ENCODE measurements around the gene ARMC2. TPM values are rescaled to one million over a fixed set of nuclear protein-coding genes. Genes with fewer than 3 reads are reported as not detected.

The ARMC2 gene
- total and polyA plus RNA-seq, 2 of the 4 experiments (the other 2 are of a cell fraction): 0.72 to 3.9 TPM

GRCh38 chr6:108878942-108879341 is 30.7 kb downstream of the ARMC2 start:
- Histone ChIP-seq H3K79me1 (ENCODE audit: low read depth in 1 of 2, low read length in 2 of 2) (no peaks in the 10 kb centered on the region; a peak in 1 of 4 replicates), H4K20me1 (ENCODE audit: insufficient read depth, low read length) (no peaks in the 10 kb centered on the region), H4K5ac (ENCODE audit: low read depth, low read length) (no peak overlapping the region), H2AK5ac (ENCODE audit: low read depth, low read length) (0 out of 2 replicates have a peak overlapping the region, but pooled peaks have one; percentile 16), H3K56ac (ENCODE audit: extremely low read depth, insufficient read depth, low read length) (no peak overlapping the region), H3K9me1 (ENCODE audit: insufficient read depth, low read length) (no peaks in the 10 kb centered on the region; the same call in 1 of the 2 replicates), H3K18ac (ENCODE audit: low read depth, low read length) (no peak overlapping the region), H3K4me3 (ENCODE audit: insufficient read depth, low read depth, low read length) (no peak overlapping the region), H4K8ac (ENCODE audit: low read depth in 2 of 2, low read length in 2 of 2) (no peak overlapping the region), H3K9ac (ENCODE audit: low read depth, low read length) (no peak overlapping the region), H3K4me2 (ENCODE audit: low read depth, low read length) (no peak overlapping the region), H2BK5ac (ENCODE audit: low read depth, low read length, poor library complexity, severe bottlenecking) (peak overlapping the region; percentile 63), H3K23ac (ENCODE audit: low read depth, low read length) (no peak overlapping the region), H2BK20ac (ENCODE audit: low read depth, low read length) (no peak overlapping the region), H2BK120ac (ENCODE audit: low read depth, low read length) (no peak overlapping the region), H4K91ac (ENCODE audit: insufficient read depth, low read depth, low read length) (no peak overlapping the region), H3K4me1 (ENCODE audit: control insufficient read depth, insufficient read depth, low read length) (peaks cover 16% of the 10 kb centered on the region), H3K14ac (replicated peaks; ENCODE audit: low read depth, low read length) (no peak overlapping the region), H3K4ac (ENCODE audit: low read depth, low read length) (peak overlapping the region; percentile 23; the same call in 1 of the 2 replicates), H3K27ac (ENCODE audit: insufficient read depth, low read length) (no peak overlapping the region), H2AFZ (replicated peaks; ENCODE audit: low read length, poor library complexity) (no peak overlapping the region), H2AK9ac (replicated peaks; ENCODE audit: low read depth, low read length, poor library complexity) (no peak overlapping the region), H2BK15ac (ENCODE audit: low read depth, low read length) (no peak overlapping the region), H3K27me3 (ENCODE audit: control insufficient read depth, insufficient read depth, low read length) (no peaks in the 10 kb centered on the region), H3K36me3 (ENCODE audit: control insufficient read depth, insufficient read depth, low read length) (no peaks in the 10 kb centered on the region), H3K9me3 (ENCODE audit: control insufficient read depth, insufficient read depth, low read length) (no peaks in the 10 kb centered on the region)
- dilution Hi-C loops (cut with HindIII; ENCODE audit: low sequenced_read_pairs, unreplicated experiment) (no loop called here), intact Hi-C loops (cut with micrococcal nuclease) (no loop called here), in situ Hi-C loops (cut with MboI; ENCODE audit: low sequenced_read_pairs) (no loop called here)
- DNase-seq (no peak), ATAC-seq (ENCODE audit: low read depth) (no peak)
- CTCF ChIA-PET: no interaction called here
- no TSS peak for BruUV-seq (replicated peaks)
- WGBS, 2 experiments (ENCODE audit: extremely low coverage in 2 of 2, insufficient read length in 1 of 2): 100% methylated on average over 2 of the region's 2 CpGs; no CpG with 5 or more reads in 1 of the 2 experiments
- POLR2A ChIA-PET (ENCODE audit: unreplicated experiment): no interaction called here
- TF ChIP-seq RFX5 (IDR thresholded peaks at IDR 0.05; ENCODE audit: low read depth, low read length) (no peak), MXI1 (IDR thresholded peaks at IDR 0.05; ENCODE audit: borderline replicate concordance, low read depth, low read length) (no peak), POLR2A (IDR thresholded peaks at IDR 0.05; ENCODE audit: low read depth, low read length) (no peak), FOS (IDR thresholded peaks at IDR 0.05; ENCODE audit: low read depth, low read length) (no peak), CTCF (conservative IDR thresholded peaks at IDR 0.05; ENCODE audit: low read depth, low read length) (no peak), BHLHE40 (IDR thresholded peaks at IDR 0.05; ENCODE audit: low read depth, low read length) (no peak), SMC3 (IDR thresholded peaks at IDR 0.05; ENCODE audit: low read depth, low read length) (no peak), ELK1 (IDR thresholded peaks at IDR 0.05; ENCODE audit: borderline replicate concordance, low read depth, low read length) (no peak), USF2 (IDR thresholded peaks at IDR 0.05; ENCODE audit: low read depth, low read length) (no peak), CEBPB (IDR thresholded peaks at IDR 0.05; ENCODE audit: low read depth, low read length) (no peak), RCOR1 (IDR thresholded peaks at IDR 0.05; ENCODE audit: insufficient replicate concordance, low read length) (no peak), MAFK (IDR thresholded peaks at IDR 0.05; ENCODE audit: low read depth, low read length) (no peak), NFE2L2 (IDR thresholded peaks at IDR 0.05; ENCODE audit: low read depth, low read length) (no peak), MAZ (IDR thresholded peaks at IDR 0.05; ENCODE audit: borderline replicate concordance, low read depth, low read length) (no peak), CHD1 (IDR thresholded peaks at IDR 0.05; ENCODE audit: low read depth, low read length) (no peak), RAD21 (IDR thresholded peaks at IDR 0.05; ENCODE audit: low read length) (no peak)
